ENCODE measurements around the gene DENND1B.

The DENND1B gene

GRCh38 chr1:197462539-197462938 is 312.7 kb downstream of the DENND1B start:
- DNase-seq: no peak
